HL-60 (cell line): Measurements from ENCODE around the gene CSRP2.

Experiments
- DNase-seq, 2 experiments: peaks; one replicate each; pipeline ENCODE4 v3.0.0-alpha.2; 2010 to 2020; ENCODE audit warnings: low read depth in 1 of 2, low spot score in 1 of 2
- H3K27ac ChIP-seq: fragments of 250-450 bp; sonication (Bioruptor Pico); replicated peaks from 2 replicates; pipeline ENCODE4 v1.5.1; 2020; ENCODE audit warnings: mild to moderate bottlenecking, moderate library complexity
- H3K27me3 ChIP-seq: fragments of 250-450 bp; sonication (Bioruptor Pico); 2 replicates; pipeline ENCODE4 v1.5.1; 2021; ENCODE audit warnings: mild to moderate bottlenecking, moderate library complexity; ENCODE audit not compliant: insufficient read depth, poor library complexity, severe bottlenecking
- H3K4me3 ChIP-seq: replicated peaks from 2 replicates; pipeline ENCODE4 v1.5.1; 2011; ENCODE audit warnings: mild to moderate bottlenecking, control low read depth, low read length; ENCODE audit not compliant: insufficient read depth
- CTCF ChIP-seq: IDR thresholded peaks from one replicate; pipeline ENCODE4 v1.5.1; 2011; ENCODE audit warnings: low read length, control low read depth, inconsistent platforms; ENCODE audit not compliant: insufficient read depth
- GABPA ChIP-seq: IDR thresholded peaks from 2 replicates; pipeline ENCODE4 v1.6.1; 2012; ENCODE audit warnings: low read depth
- POLR2AphosphoS5 ChIP-seq: IDR thresholded peaks from 2 replicates; pipeline ENCODE4 v1.6.1; 2012; ENCODE audit warnings: low read depth
- REST ChIP-seq: IDR thresholded peaks from 2 replicates; pipeline ENCODE4 v1.6.1; 2012; ENCODE audit warnings: low read depth; ENCODE audit not compliant: insufficient replicate concordance
- SPI1 ChIP-seq: IDR thresholded peaks from 2 replicates; pipeline ENCODE4 v1.6.1; 2012; ENCODE audit warnings: low read depth, mild to moderate bottlenecking, borderline replicate concordance

Gene CSRP2

GRCh38 chr12:76883811-76884210 lies 5.0 kb upstream of the CSRP2 start:
- Histone ChIP-seq H3K27me3 (peaks cover 8% of the 10 kb centered on the region), H3K4me3 (no peak overlapping the region), H3K27ac (no peak overlapping the region)
- DNase-seq = no peak
- TF ChIP-seq POLR2AphosphoS5 (no peak), CTCF (no peak), GABPA (no peak), REST (no peak), SPI1 (no peak)

GRCh38 chr12:76883151-76883550 lies 4.3 kb upstream of the CSRP2 start:
- TF ChIP-seq CTCF = no peak
- no peak for TF ChIP-seq POLR2AphosphoS5
- TF ChIP-seq GABPA = no peak
- TF ChIP-seq SPI1 = no peak
- TF ChIP-seq REST = no peak
- peaks cover 13% of the 10 kb centered on the region for H3K27me3 ChIP-seq
- no peak overlapping the region for H3K4me3 ChIP-seq
- no peak overlapping the region for H3K27ac ChIP-seq
- DNase-seq = no peak

GRCh38 chr12:76882367-76882766 lies 3.5 kb upstream of the CSRP2 start:
- Histone ChIP-seq H3K4me3 (no peak overlapping the region), H3K27me3 (peaks cover 19% of the 10 kb centered on the region), H3K27ac (no peak overlapping the region)
- DNase-seq = no peak
- TF ChIP-seq POLR2AphosphoS5 (no peak), SPI1 (no peak), GABPA (no peak), CTCF (no peak), REST (no peak)
